Measurements from ENCODE around the gene ZNF407. TPM values are rescaled to one million over a fixed set of nuclear protein-coding genes. Genes with fewer than 3 reads are reported as not detected.

Gene ZNF407
- total RNA-seq, 1 experiment from 2014 or later, result 7.6 TPM

GRCh38 chr18:74609535-74609934, 11.9 kb downstream of the ZNF407 start (continued):
- TF ChIP-seq ATF3 (IDR thresholded peaks at IDR 0.05) (no peak), MAX (IDR thresholded peaks at IDR 0.05) (no peak), EZH2 (IDR thresholded peaks at IDR 0.05) (no peak), ELF1 (IDR thresholded peaks at IDR 0.05; ENCODE audit: borderline replicate concordance, low read depth) (no peak), ZNF274 (IDR thresholded peaks at IDR 0.05; ENCODE audit: low read depth, low read length) (no peak)

GRCh38 chr18:74610051-74610615, 12.5 kb downstream of the ZNF407 start:
- ATAC-seq (no peak), DNase-seq (ENCODE audit: low read depth, low spot score) (no peak)
- Histone ChIP-seq H3K4me3 (replicated peaks in 1 of 2; ENCODE audit: low read depth in 1 of 2, low read length in 2 of 2) (no peak overlapping the region), H3K9me2 (ENCODE audit: insufficient read depth) (no peaks in the 10 kb centered on the region), H3K9me3 (ENCODE audit: control insufficient read depth in 1 of 2, insufficient read depth in 1 of 2, low read depth in 1 of 2, low read length in 2 of 2) (0 out of 4 replicates have a peak, but pooled peaks cover 0 to 6% of the 10 kb centered on the region in 2 experiments), H3K79me2 (ENCODE audit: insufficient read depth, low read length) (peaks cover 9% of the 10 kb centered on the region; the same call in 1 of the 2 replicates), H3K9ac (ENCODE audit: low read length) (no peak overlapping the region), H3K36me3 (ENCODE audit: control insufficient read depth in 1 of 2, insufficient read depth in 2 of 2, low read length in 2 of 2) (no peaks in the 10 kb centered on the region), H4K20me1 (ENCODE audit: insufficient read depth) (no peaks in the 10 kb centered on the region), H3K4me1 (ENCODE audit: control insufficient read depth in 1 of 2, insufficient read depth in 2 of 2, low read length in 2 of 2) (no peaks in the 10 kb centered on the region), H3K4me2 (ENCODE audit: low read length) (no peak overlapping the region), H3K27ac (ENCODE audit: low read depth, low read length) (no peak overlapping the region), H3K27me3 (ENCODE audit: insufficient read depth, low read length) (no peaks in the 10 kb centered on the region), H2AFZ (ENCODE audit: low read depth, low read length, poor library complexity, severe bottlenecking) (no peak overlapping the region)
- ChIA-PET CTCF (no interaction called here), RAD21 (ENCODE audit: low non-redundant PET in 1 of 2, low total read pairs in 2 of 2, uncharacterized antibody in 2 of 2, unreplicated experiment in 2 of 2) (no interaction called here), POLR2A (no interaction called here)
- no peak for TF ChIP-seq YY1 (IDR thresholded peaks at IDR 0.05; ENCODE audit: extremely low read depth, insufficient replicate concordance, low read depth, low read length)
- TF ChIP-seq EZH2phosphoT487 (IDR thresholded peaks at IDR 0.05; ENCODE audit: borderline replicate concordance), result no peak
- TF ChIP-seq EGR1 (IDR thresholded peaks at IDR 0.05; ENCODE audit: low read depth), result no peak
- no peak for TF ChIP-seq SP1 (IDR thresholded peaks at IDR 0.05; ENCODE audit: low read depth)
- no peak for TF ChIP-seq ELF1 (IDR thresholded peaks at IDR 0.05; ENCODE audit: borderline replicate concordance, low read depth)
- no peak for TF ChIP-seq ZNF274 (IDR thresholded peaks at IDR 0.05; ENCODE audit: low read depth, low read length)
- no peak for TF ChIP-seq CBX3 (IDR thresholded peaks at IDR 0.05; ENCODE audit: low read depth)
- no peak for TF ChIP-seq JUND (IDR thresholded peaks at IDR 0.05)
- BruUV-seq (replicated peaks), result no TSS peak
- intact Hi-C loops (cut with micrococcal nuclease), result no loop called here
